GM03348 (cell line): ENCODE results near the gene OSBP2.

Experiments used
- DNase-seq: peaks from one replicate; pipeline ENCODE4 v3.0.0; 2012; ENCODE audit warnings: low spot score

The OSBP2 gene

GRCh38 chr22:30810105-30810504 lies 115.4 kb downstream of the OSBP2 start:
- no peak for DNase-seq

- no peak for DNase-seq
Observed at GRCh38 chr22:30813936-30814335, 119.3 kb downstream of the OSBP2 start.

GRCh38 chr22:30816413-30816812 lies 121.7 kb downstream of the OSBP2 start:
- DNase-seq, result no peak

- DNase-seq, result no peak
Observed at GRCh38 chr22:30821381-30821780, 126.7 kb downstream of the OSBP2 start.

GRCh38 chr22:30821863-30822215 lies 127.2 kb downstream of the OSBP2 start:
- DNase-seq, result no peak

GRCh38 chr22:30822216-30823014 lies 127.7 kb downstream of the OSBP2 start:
- peak; percentile 64 for DNase-seq

- DNase-seq, result no peak
Observed at GRCh38 chr22:30823015-30823370, 128.3 kb downstream of the OSBP2 start.

- DNase-seq, result no peak
Observed at GRCh38 chr22:30824096-30824495, 129.4 kb downstream of the OSBP2 start.

- no peak for DNase-seq
Observed at GRCh38 chr22:30824711-30825110, 130.0 kb downstream of the OSBP2 start.

- DNase-seq, result no peak
Observed at GRCh38 chr22:30825711-30826505, 131.2 kb downstream of the OSBP2 start.

GRCh38 chr22:30826670-30827355 lies 132.1 kb downstream of the OSBP2 start:
- no peak for DNase-seq

GRCh38 chr22:30827646-30828045 lies 133.0 kb downstream of the OSBP2 start:
- DNase-seq, result no peak

GRCh38 chr22:30828187-30829155 lies 133.8 kb downstream of the OSBP2 start:
- no peak for DNase-seq

GRCh38 chr22:30829901-30830550 lies 135.4 kb downstream of the OSBP2 start:
- peak; percentile 84 for DNase-seq

GRCh38 chr22:30830907-30831306 lies 136.2 kb downstream of the OSBP2 start:
- DNase-seq, result peak; percentile 87

- DNase-seq, result no peak
Observed at GRCh38 chr22:30832407-30832987, 137.8 kb downstream of the OSBP2 start.

GRCh38 chr22:30833322-30833721 lies 138.6 kb downstream of the OSBP2 start:
- no peak for DNase-seq

GRCh38 chr22:30837531-30837930 lies 142.9 kb downstream of the OSBP2 start:
- no peak for DNase-seq

GRCh38 chr22:30838111-30838510 lies 143.4 kb downstream of the OSBP2 start:
- DNase-seq, result no peak

- DNase-seq, result no peak
Observed at GRCh38 chr22:30841273-30841672, 146.6 kb downstream of the OSBP2 start.

- no peak for DNase-seq
Observed at GRCh38 chr22:30843245-30843644, 148.6 kb downstream of the OSBP2 start.
